GM18498 (cell line): ENCODE data around the gene TEX14.
A peak's percentile ranks its signal among the peaks of the same experiment; 100 is the strongest.
"Not testable (repeated sequence)": the region's sequence is repeated elsewhere in the genome, so short reads cannot be mapped to it uniquely, and the experiment has no call there.

Experiments
- ATAC-seq: cut with Tn5 transposase; IDR thresholded peaks from one replicate; pipeline ENCODE4 v1.9.1; 2021; ENCODE audit warnings: mild to moderate bottlenecking, moderate library complexity; ENCODE audit not compliant: unreplicated experiment

The TEX14 gene

DNA sequence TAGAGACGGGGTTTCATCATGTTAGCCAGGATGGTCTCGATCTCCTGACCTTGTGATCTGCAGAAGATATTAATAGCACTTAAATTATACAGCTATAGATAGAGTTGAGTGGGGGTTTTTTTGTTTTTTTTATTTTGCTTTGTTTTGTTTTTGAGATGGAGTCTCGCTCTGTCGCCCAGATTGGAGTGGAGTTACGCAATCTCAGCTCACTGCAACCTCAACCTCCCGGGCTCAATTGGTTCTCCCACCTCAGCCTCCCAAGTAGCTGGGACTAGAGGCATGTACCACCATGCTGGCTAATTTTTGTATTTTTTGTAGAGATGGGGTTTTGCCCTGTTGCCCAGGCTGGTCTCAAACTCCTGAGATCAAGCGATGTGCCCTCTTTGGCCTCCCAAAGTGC lies 1.8 kb downstream of the TEX14 start:
- ATAC-seq: not testable (repeated sequence)

DNA sequence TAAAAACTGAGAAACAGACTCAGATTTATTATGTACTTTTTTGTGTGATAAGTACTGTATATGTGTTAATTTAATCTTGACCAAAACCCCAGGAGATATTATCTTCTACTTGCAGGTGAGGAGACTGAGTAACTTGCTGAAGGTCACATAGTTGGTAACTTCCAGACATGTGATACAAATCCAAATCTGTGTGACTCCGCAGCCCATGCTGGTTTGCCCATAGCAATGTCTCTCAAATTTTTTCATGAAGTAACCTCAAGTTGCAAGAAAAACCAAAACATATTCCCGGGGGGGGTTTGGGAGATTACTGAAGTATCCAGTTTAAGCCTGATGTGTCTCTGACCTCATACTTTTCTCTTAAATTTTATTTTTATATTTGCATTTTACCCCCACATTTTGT lies 3.3 kb downstream of the TEX14 start:
- ATAC-seq: no peak

GRCh38 chr17:58686980-58687379 lies 4.9 kb downstream of the TEX14 start:
- no peak for ATAC-seq

DNA sequence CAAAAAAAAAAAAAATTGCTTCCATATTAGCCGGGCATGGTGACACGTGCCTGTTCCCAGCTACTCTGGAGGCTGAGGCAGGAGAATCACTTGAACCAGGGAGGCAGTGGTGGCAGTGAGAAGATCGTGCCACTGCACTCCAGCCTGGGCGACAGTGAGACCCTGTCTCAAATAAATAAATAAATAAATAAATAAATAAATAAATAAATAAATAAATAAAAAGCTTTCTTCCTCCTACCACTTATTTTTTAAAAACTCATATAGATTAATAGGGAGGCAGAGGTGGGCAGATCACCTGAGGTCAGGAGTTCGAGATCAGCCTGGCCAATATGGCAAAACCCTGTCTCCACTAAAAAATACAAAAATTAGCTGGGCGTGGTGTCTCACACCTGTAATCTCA lies 7.4 kb downstream of the TEX14 start:
- ATAC-seq: not testable (repeated sequence)

- ATAC-seq: no peak
Measured at GRCh38 chr17:58684003-58684402, 7.8 kb downstream of the TEX14 start.

- ATAC-seq: no peak
Measured at GRCh38 chr17:58680038-58680369, 11.8 kb downstream of the TEX14 start.

DNA sequence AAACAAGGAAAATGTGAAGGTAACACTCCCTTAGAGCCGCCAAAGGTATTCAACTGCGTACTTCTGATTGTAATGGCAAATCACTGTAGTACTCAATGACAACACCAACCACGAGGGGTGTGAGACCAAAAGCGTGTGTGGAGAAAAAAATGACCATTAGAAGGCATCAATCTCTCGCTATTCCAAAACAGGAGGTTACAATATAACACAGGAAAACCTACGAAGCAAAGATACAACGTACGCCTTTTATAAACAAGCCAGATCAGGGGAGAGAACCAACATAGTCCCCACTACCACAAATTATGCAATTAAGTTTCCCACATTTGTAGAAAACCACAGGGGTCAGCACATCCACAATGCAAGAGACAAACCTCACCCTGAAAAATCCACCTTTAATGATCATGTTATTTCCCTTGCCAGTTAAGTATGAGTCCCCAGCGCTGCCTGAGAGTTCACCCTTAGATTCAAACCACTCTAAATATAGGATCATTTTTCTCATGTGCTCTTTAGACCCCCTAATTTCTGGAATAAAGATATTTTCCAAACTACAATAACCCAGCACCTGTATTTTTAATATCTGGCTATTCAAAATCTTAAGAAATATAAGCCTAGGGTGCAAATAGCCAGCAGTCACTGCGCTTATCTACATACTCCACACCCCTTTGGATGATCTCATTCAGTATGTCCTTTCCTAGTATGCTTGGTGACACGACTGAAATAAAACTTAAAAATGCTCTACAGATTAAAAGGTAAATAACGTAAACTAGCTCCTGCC lies 12.4 kb downstream of the TEX14 start:
- ATAC-seq: no peak

DNA sequence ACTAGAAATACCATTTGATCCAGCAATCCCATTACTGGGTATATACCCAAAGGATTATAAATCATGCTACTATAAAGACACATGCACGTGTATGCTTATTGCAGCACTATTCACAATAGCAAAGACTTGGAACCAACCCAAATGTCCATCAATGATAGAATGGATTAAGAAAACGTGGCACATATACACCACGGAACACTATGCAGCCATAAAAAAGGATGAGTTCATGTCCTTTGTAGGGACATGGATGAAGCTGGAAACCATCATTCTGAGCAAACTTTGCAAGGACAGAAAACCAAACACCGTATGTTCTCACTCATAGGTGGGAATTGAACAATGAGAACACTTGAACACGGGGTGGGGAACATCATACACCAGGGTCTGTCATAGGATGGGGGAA lies 13.6 kb downstream of the TEX14 start:
- not testable (repeated sequence) for ATAC-seq

- ATAC-seq: no peak
Measured at GRCh38 chr17:58677194-58677880, 14.5 kb downstream of the TEX14 start.

GRCh38 chr17:58671969-58672368 lies 19.9 kb downstream of the TEX14 start:
- ATAC-seq: no peak

DNA sequence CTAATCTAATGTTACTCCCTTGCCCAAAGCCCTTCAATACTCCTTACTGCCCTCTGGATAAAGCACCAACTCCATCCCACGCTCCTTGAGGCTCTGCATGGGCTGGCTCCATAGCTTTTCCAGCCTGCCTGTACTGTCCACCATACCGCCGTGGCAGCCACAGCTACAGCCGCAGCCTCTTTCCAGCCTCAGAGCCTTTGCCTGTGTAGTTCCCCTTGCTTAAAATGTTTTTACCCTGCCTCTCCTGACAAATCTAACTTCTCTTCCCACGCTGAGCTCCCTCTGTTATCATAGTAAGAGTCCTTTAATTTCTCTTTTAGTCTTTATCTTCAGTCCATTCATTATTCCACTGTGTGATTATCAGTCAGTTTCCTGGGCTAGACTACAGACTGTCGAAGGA lies 22.0 kb downstream of the TEX14 start:
- ATAC-seq: no peak

DNA sequence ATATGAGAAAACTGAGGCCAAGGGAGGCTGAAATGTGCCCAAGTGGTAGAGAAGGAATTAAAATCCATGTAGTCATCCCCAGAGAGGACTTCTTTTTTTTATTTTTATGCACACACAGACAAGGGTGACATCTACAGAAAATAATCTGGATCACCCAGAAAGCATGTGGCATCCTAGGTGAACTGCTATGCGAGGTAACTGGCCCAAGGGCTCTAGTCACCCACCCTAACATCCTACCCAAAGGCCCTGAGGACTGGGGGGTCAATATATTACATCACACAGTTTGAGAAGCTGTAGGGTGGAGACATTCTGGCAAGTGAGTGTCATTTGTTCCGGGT lies 23.3 kb downstream of the TEX14 start:
- no peak for ATAC-seq

GRCh38 chr17:58667934-58668597 lies 23.8 kb downstream of the TEX14 start:
- ATAC-seq: no peak

DNA sequence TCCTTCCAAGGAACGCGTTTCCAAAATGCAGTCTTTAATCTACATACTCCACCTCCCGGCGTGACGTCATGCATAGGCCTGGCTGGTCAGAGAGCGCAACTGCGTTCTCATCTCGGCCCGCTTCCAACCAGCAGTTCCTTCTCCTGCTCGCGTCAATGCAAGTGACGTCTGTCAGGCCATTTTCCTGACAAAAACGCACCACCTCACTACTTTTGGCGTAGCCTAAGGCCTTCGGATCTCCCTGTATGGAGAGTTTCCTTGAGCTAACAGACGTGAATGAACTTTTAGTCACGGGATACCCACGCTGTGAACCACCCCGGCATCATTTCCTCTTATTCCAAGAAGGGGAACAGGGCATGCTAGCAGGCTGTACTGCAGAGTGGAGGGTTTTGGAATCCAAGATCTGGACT lies 25.0 kb downstream of the TEX14 start:
- ATAC-seq: no peak

- ATAC-seq: no peak
Measured at GRCh38 chr17:58665946-58666857, 25.6 kb downstream of the TEX14 start.

DNA sequence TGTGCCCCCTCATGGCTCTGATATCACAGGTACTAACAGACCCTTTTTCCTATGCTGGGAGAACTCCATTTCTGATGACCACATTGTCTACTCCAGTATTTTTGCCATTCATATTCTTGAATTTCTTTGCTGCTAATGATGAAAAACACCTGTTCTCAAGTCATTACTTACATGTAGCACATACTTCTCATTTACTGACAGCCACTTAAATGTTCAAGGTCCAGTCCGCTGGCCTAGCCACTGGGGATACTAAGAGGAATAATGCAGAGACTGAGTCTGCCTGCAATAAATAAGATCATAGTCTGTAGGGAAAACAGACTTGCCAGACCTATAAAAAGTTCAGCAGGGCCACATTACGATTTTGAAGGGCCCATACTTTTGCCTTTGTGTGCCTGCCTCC lies 27.5 kb downstream of the TEX14 start:
- ATAC-seq: no peak

DNA sequence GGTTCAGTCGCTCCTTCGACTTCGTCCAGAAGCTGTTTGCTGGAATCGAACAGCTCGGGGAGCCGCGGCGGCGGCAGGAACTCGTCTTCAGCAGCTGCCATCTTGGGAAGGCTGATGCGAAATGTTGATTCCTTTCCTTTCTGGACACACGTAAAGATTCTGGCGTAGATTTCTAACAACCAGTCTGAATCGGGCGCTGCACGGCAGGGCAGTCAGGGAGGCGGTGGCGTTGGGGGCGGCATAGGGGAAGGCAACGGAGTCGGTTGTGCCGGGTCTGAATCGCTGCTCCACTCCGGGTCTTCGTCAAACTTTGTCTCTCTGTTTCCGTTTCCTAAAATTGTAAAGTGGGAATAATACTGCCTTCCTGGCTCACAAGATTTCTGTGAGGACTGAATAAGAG lies 30.3 kb downstream of the TEX14 start:
- no peak for ATAC-seq

- ATAC-seq: no peak
Measured at GRCh38 chr17:58660621-58661020, 31.2 kb downstream of the TEX14 start.

GRCh38 chr17:58659714-58660084 lies 32.1 kb downstream of the TEX14 start:
- not testable (repeated sequence) for ATAC-seq

- peak; percentile 81 for ATAC-seq
Measured at GRCh38 chr17:58658804-58659713, 32.8 kb downstream of the TEX14 start.
